NCI-H82 (cell line): Measurements from ENCODE around the gene NPBWR2.
"Not testable (repeated sequence)": the region's sequence is repeated elsewhere in the genome, so short reads cannot be mapped to it uniquely, and the experiment has no call there.

ENCODE experiments used
- DNase-seq: peaks from one replicate; lab custom pipeline; 2025; lab: John Stamatoyannopoulos, UW

NPBWR2 gene

GRCh38 chr20:64103871-64104666, 3.3 kb downstream of the NPBWR2 start:
- DNase-seq = no peak

GRCh38 chr20:64102647-64103354, 4.6 kb downstream of the NPBWR2 start:
- peak; percentile 79 for DNase-seq

DNA sequence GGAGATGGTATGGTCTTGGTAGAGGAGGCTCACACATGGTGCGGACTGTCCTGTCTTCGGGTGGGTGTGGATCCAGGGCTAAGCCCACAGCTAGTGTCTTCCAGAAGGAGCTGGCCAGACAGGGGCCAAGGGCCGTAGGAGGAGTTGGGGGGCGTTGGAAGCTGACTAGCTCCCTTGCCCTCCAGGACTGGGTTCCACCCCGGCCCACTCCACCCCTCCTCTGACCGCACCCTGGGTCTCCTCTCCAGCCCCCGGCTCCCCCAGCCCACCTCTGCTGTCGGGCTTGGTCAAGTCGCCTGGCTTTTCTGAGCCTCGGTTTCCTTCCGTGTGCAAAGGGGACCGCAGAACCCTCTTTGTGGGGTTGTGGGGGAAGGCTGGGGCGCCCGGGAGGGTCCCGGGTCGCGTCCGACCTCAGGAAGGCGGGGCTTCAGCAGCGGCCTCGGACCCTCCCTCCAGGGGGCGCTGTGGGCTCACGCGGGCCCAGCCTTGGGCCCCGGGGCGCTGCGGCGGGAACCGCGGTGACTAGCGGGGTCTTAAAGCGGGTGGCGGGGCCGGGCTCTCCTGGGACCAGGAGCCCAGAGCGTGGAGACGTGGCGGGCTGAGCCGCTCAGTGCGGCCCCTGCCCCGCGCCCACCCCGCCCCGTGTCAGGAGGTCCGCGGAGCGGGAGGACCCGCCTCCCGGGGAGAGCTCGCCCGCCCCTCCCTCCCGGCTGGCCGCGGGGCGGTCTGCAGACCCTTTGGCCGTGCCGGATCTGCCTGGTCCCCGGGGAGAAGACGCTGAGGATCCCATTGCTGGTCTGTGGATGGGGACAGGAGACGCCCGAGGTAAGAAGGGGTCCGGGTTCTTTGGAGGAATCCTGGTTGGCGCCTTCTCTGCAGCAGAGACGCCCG, 5.4 kb downstream of the NPBWR2 start:
- peak; percentile 84 for DNase-seq

DNA sequence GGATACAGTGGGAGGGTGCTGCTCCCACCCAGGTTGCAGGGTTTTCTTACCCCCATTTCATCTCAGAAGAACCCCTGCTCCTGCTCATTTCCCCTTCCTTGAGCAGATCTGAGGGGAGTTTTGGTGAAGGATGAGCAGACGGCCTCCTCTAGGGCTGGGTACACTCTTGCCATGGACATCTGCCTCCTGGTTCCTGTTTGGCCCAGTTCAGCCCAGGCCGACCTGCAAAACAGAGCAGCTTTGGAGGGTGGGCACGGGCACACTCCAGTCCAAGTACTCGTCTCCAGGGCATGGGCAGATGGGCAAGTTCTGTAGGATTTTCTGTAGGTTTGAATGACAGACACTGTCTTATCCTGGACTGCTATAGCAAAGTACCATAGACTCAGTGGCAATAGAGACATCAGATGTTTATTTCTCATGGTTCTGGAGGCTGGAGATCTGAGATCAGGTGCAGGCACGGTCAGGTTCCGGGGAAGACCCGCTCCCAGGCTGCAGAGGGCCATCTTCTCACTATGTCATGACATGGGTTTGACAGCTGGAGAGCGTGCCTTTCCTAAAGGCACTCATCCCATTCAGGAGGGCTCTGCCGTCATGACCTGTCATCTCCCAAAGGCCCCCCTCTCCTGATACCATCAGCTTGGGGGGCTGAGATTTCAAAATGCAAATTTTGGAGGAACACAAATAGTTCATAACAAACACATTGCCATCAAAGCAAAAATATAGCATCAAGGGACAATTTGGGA, 6.2 kb downstream of the NPBWR2 start:
- no peak for DNase-seq

- DNase-seq = no peak
These were observed 6.8 kb downstream of the NPBWR2 start for GRCh38 chr20:64100566-64100888.

GRCh38 chr20:64099880-64100565, 7.3 kb downstream of the NPBWR2 start:
- no peak for DNase-seq

DNA sequence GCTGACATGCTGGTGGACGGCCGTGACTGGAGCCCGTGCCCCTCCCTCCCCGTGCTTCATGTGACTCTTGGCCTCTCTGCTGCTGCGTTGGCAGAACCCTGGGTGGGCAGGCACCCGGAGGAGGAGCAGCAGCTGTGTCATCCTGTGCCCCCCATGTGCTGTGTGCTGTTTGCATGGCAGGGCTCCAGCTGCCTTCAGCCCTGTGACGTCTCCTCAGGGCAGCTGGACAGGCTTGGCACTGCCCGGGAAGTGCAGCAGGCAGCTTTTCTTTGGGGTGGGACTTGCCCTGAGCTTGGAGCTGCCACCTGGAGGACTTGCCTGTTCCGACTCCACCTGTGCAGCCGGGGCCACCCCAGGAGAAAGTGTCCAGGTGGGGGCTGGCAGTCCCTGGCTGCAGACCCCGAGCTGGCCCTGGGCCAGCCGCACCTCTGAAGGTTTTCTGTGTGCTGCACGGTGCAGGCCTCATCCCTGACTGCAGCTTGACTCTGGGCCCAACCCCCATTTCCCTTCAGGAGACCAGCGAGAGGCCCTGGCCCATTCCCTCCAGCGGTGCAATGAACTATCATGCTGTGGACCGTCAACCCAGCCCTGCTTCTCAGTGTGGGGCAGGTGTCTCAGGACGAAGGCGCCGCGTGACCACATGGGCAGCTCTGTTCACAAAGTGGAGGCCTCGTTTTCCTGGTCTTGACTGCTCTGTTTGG, 8.1 kb downstream of the NPBWR2 start:
- DNase-seq = no peak

GRCh38 chr20:64098471-64099013, 8.8 kb downstream of the NPBWR2 start:
- no peak for DNase-seq

- DNase-seq = no peak
These were observed 10.8 kb downstream of the NPBWR2 start for GRCh38 chr20:64096535-64096934.

DNA sequence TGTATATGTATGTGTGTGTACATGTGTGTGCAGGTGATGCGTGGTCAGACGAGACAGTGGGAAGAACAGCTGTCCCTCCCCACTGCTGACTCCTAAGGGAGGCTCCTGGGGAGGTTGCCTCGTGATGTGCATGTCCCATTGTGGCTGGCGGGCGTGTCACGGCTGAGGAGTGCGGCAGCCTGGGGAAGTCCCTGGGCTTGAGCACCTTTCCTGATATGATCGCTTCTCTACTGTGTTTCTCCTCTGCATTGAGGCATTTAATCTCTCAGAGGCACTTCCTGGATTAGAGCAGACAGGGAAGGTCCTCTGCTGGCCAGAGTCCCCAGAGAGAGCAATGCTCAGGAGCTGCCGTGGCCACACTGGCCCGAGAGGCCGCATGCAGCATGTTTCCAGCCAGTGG, 11.4 kb downstream of the NPBWR2 start:
- DNase-seq = no peak

GRCh38 chr20:64095455-64095854, 11.9 kb downstream of the NPBWR2 start:
- no peak for DNase-seq

DNA sequence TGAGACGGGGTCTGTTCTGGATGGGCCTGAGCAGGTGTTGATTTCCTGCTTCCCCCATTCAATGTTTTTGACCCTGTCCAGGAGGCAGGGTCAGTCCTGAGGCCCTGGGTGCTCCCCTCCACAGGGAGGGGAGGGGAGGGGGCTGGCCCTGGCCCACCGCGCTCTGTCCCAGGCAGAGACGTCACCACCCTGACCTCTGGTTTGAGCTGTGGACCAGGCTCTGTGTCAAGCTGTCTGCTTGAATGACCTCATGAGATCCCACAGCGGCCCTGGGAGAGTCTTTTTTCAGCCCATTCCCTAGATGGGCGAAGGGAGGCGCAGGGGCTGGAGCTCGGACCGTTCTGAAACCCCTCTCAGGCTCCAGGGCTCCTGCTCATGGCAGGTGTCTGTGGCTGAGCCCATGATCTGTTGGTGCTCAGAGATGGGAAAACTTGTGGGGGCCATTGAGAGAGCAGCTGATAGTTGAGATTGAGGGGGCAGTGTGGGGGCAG, 14.3 kb downstream of the NPBWR2 start:
- peak; percentile 59 for DNase-seq

DNA sequence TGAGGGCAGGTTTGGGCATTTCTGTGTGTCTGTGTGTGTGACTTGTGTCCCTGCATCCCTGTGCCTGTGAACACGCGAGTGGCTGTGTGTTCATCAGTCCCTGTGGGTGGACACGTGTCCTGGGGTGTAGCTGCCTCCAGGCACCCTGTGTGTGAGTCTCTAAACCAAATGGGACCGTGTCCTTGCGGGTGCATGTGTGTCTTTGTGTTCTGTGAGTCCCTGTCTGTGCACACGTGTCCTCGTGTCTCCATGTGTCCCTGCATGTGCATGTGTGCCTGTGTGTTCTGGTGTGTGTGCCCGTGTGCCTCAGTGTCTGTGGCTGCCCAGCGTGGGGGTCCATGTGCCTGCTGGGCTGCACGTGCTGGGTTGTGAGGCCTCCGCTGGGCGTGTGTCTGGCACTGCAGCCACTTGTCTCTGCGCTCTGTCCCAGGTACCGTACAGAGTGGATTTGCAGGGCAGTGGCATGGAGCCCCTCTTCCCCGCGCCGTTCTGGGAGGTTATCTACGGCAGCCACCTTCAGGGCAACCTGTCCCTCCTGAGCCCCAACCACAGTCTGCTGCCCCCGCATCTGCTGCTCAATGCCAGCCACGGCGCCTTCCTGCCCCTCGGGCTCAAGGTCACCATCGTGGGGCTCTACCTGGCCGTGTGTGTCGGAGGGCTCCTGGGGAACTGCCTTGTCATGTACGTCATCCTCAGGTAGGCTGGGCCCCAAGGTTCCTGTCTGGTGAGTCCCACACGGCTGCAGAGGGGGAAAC, 14.9 kb downstream of the NPBWR2 start:
- peak; percentile 60 for DNase-seq

DNA sequence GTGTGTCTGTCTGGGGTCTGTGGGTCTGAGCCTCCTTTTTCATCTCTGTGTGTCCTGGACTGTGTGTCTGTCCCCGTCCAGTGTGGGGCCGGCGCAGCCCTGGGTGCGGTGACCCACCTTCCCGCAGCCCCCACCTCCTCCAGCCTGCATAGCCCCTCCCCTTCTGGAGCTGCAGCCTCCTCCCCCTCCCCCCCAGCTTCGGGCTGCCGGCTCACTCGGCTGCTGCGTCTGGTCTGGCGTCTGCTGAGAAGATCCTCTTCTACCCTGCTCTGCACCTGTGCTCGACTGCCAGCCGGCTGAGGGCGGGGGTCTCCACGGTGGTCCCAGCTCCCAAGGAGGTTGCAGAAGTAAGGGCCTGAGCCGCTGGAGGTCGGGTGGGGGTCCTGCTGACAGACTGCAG, 15.6 kb downstream of the NPBWR2 start:
- DNase-seq = peak; percentile 83

DNA sequence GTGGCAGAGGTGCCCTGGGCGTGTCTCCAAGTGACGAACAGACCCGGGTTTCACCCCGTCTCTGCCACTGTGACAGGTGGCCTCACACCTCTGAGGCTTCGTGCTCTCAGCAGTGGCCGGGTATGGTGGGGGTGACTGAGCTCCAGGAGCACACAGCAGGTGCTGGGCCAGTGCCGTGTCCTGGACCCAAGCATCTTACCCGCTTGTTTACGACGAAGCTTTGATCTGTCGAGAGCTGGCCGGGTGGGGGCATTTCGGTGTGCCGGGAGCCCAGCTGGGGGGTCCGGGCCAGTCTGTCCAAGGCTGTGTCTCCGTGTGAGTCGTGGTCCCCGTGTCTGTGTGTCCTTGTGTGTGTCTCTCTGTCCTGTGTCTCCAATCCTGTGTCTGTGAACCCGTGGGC, 16.0 kb downstream of the NPBWR2 start:
- no peak for DNase-seq

DNA sequence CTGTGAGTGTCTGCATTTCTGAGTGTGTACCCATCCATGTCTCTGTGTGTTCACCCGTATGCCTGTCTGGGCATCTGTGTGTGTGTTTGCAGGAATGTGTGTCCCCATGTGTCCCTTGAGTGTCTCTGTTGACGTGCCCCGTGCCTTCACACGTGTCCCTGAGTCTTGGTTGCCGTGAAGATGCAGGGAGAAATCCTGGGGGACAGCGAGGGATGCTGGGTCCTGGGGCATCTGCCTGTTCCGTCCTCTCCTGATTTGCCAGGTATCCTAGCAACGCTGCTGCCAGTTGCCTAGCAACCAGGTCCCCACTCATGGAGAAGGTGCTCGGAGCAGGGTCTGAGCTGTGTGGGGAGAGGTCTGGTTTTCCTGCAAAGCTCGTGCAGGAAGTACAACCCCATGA, 17.2 kb downstream of the NPBWR2 start:
- peak; percentile 61 for DNase-seq

DNA sequence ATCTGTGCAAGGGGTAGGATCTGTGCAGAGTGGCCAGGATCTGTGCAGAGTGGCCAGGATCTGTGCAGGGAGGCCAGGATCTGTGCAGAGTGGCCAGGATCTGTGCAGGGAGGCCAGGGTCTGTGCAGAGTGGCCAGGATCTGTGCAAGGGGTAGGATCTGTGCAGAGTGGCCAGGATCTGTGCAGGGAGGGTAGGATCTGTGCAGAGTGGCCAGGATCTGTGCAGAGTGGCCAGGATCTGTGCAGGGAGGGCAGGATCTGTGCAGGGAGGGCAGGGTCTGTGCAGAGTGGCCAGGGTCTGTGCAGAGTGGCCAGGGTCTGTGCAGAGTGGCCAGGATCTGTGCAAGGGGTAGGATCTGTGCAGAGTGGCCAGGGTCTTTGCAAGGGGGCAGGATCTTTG, 18.8 kb downstream of the NPBWR2 start:
- not testable (repeated sequence) for DNase-seq

DNA sequence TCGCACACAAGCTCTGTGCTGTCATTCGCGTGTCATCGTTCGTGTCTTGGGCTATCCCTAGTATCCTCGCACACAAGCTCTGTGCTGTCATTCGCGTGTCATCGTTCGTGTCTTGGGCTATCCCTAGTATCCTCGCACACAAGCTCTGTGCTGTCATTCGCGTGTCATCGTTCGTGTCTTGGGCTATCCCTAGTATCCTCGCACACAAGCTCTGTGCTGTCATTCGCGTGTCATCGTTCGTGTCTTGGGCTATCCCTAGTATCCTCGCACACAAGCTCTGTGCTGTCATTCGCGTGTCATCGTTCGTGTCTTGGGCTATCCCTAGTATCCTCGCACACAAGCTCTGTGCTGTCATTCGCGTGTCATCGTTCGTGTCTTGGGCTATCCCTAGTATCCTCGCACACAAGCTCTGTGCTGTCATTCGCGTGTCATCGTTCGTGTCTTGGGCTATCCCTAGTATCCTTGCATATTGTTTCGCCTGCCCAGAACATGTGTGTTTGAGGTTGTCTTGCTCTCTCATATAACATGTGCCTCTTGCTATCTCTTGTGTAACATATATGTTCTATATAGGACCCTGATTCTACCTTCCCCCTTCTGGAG, 20.0 kb downstream of the NPBWR2 start:
- not testable (repeated sequence) for DNase-seq

DNA sequence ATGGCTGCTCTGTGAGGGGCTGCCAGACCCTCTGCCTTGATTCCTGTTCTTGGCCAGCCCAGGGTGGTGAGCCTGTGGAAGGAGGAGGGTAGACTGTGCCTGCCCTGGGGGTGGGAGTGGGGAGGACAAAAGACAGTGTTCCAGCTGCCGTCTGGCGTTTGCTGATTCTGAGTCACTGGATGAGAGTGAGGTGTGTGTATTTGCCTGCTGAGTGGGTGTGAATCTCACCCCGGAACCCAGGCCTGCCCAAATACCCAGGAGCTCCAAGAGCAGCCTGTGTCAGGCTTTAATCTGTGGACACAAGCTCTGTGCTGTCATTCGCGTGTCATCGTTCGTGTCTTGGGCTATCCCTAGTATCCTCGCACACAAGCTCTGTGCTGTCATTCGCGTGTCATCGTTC, 20.6 kb downstream of the NPBWR2 start:
- DNase-seq = no peak
